ENCODE data around the gene MAMLD1.

MAMLD1 gene

GRCh38 chrX:150502091-150502490 lies 139.0 kb downstream of the MAMLD1 start:
- H3K4me3 ChIP-seq (ENCODE audit: low read depth, low read length) = no peak overlapping the region
- no peak overlapping the region for H3K9ac ChIP-seq (ENCODE audit: low read depth, low read length)
- H3K4me1 ChIP-seq (ENCODE audit: control insufficient read depth, insufficient read depth, low read length) = peaks cover 6% of the 10 kb centered on the region
- no peak overlapping the region for H3K27ac ChIP-seq (ENCODE audit: low read depth, low read length)
- no peaks in the 10 kb centered on the region for H3K27me3 ChIP-seq (ENCODE audit: control insufficient read depth, insufficient read depth, low read length)
- peaks cover 4% of the 10 kb centered on the region for H3K9me3 ChIP-seq (ENCODE audit: control insufficient read depth, insufficient read depth, low read length)
- no peaks in the 10 kb centered on the region for H3K36me3 ChIP-seq (ENCODE audit: control insufficient read depth, insufficient read depth, low read length)

GRCh38 chrX:150502979-150503897 lies 140.1 kb downstream of the MAMLD1 start:
- Histone ChIP-seq H3K36me3 (ENCODE audit: control insufficient read depth, insufficient read depth, low read length) (no peaks in the 10 kb centered on the region), H3K27me3 (ENCODE audit: control insufficient read depth, insufficient read depth, low read length) (no peaks in the 10 kb centered on the region), H3K4me1 (ENCODE audit: control insufficient read depth, insufficient read depth, low read length) (peaks cover 10% of the 10 kb centered on the region), H3K9ac (ENCODE audit: low read depth, low read length) (no peak overlapping the region), H3K27ac (ENCODE audit: low read depth, low read length) (no peak overlapping the region), H3K4me3 (ENCODE audit: low read depth, low read length) (no peak overlapping the region), H3K9me3 (ENCODE audit: control insufficient read depth, insufficient read depth, low read length) (peaks cover 4% of the 10 kb centered on the region)

- Histone ChIP-seq H3K27me3 (ENCODE audit: control insufficient read depth, insufficient read depth, low read length) (no peaks in the 10 kb centered on the region), H3K27ac (ENCODE audit: low read depth, low read length) (no peak overlapping the region), H3K36me3 (ENCODE audit: control insufficient read depth, insufficient read depth, low read length) (no peaks in the 10 kb centered on the region), H3K9me3 (ENCODE audit: control insufficient read depth, insufficient read depth, low read length) (peaks cover 4% of the 10 kb centered on the region), H3K4me3 (ENCODE audit: low read depth, low read length) (no peak overlapping the region), H3K9ac (ENCODE audit: low read depth, low read length) (no peak overlapping the region), H3K4me1 (ENCODE audit: control insufficient read depth, insufficient read depth, low read length) (peaks cover 16% of the 10 kb centered on the region)
Measured at GRCh38 chrX:150503898-150504219, 140.7 kb downstream of the MAMLD1 start.

GRCh38 chrX:150504397-150505182 lies 141.5 kb downstream of the MAMLD1 start:
- Histone ChIP-seq H3K27ac (ENCODE audit: low read depth, low read length) (no peak overlapping the region), H3K36me3 (ENCODE audit: control insufficient read depth, insufficient read depth, low read length) (no peaks in the 10 kb centered on the region), H3K4me1 (ENCODE audit: control insufficient read depth, insufficient read depth, low read length) (peaks cover 20% of the 10 kb centered on the region), H3K9ac (ENCODE audit: low read depth, low read length) (no peak overlapping the region), H3K9me3 (ENCODE audit: control insufficient read depth, insufficient read depth, low read length) (peaks cover 4% of the 10 kb centered on the region), H3K4me3 (ENCODE audit: low read depth, low read length) (no peak overlapping the region), H3K27me3 (ENCODE audit: control insufficient read depth, insufficient read depth, low read length) (no peaks in the 10 kb centered on the region)

GRCh38 chrX:150506020-150506419 lies 142.9 kb downstream of the MAMLD1 start:
- H3K27ac ChIP-seq (ENCODE audit: low read depth, low read length) = peak overlapping the region; percentile 95
- H3K4me1 ChIP-seq (ENCODE audit: control insufficient read depth, insufficient read depth, low read length) = peaks cover 20% of the 10 kb centered on the region
- no peaks in the 10 kb centered on the region for H3K27me3 ChIP-seq (ENCODE audit: control insufficient read depth, insufficient read depth, low read length)
- no peaks in the 10 kb centered on the region for H3K36me3 ChIP-seq (ENCODE audit: control insufficient read depth, insufficient read depth, low read length)
- H3K4me3 ChIP-seq (ENCODE audit: low read depth, low read length) = peak overlapping the region; percentile 41; the same call in 1 of the 2 replicates
- no peak overlapping the region for H3K9ac ChIP-seq (ENCODE audit: low read depth, low read length)
- H3K9me3 ChIP-seq (ENCODE audit: control insufficient read depth, insufficient read depth, low read length) = peaks cover 7% of the 10 kb centered on the region

- no peak overlapping the region for H3K9ac ChIP-seq (ENCODE audit: low read depth, low read length)
- no peaks in the 10 kb centered on the region for H3K36me3 ChIP-seq (ENCODE audit: control insufficient read depth, insufficient read depth, low read length)
- H3K4me1 ChIP-seq (ENCODE audit: control insufficient read depth, insufficient read depth, low read length) = peaks cover 20% of the 10 kb centered on the region
- peaks cover 9% of the 10 kb centered on the region for H3K9me3 ChIP-seq (ENCODE audit: control insufficient read depth, insufficient read depth, low read length)
- H3K4me3 ChIP-seq (ENCODE audit: low read depth, low read length) = peak overlapping the region; percentile 41
- H3K27ac ChIP-seq (ENCODE audit: low read depth, low read length) = peak overlapping the region; percentile 95
- no peaks in the 10 kb centered on the region for H3K27me3 ChIP-seq (ENCODE audit: control insufficient read depth, insufficient read depth, low read length)
Measured at GRCh38 chrX:150506486-150506885, 143.4 kb downstream of the MAMLD1 start.

GRCh38 chrX:150507251-150507856 lies 144.2 kb downstream of the MAMLD1 start:
- Histone ChIP-seq H3K36me3 (ENCODE audit: control insufficient read depth, insufficient read depth, low read length) (no peaks in the 10 kb centered on the region), H3K27me3 (ENCODE audit: control insufficient read depth, insufficient read depth, low read length) (no peaks in the 10 kb centered on the region), H3K9me3 (ENCODE audit: control insufficient read depth, insufficient read depth, low read length) (peaks cover 9% of the 10 kb centered on the region), H3K9ac (ENCODE audit: low read depth, low read length) (peak overlapping the region; percentile 27; the same call in 1 of the 2 replicates), H3K4me3 (ENCODE audit: low read depth, low read length) (peak overlapping the region; percentile 41), H3K4me1 (ENCODE audit: control insufficient read depth, insufficient read depth, low read length) (peaks cover 20% of the 10 kb centered on the region), H3K27ac (ENCODE audit: low read depth, low read length) (peak overlapping the region; percentile 95)

- Histone ChIP-seq H3K9me3 (ENCODE audit: control insufficient read depth, insufficient read depth, low read length) (peaks cover 9% of the 10 kb centered on the region), H3K27ac (ENCODE audit: low read depth, low read length) (peak overlapping the region; percentile 95), H3K4me3 (ENCODE audit: low read depth, low read length) (peak overlapping the region; percentile 41; the same call in 1 of the 2 replicates), H3K9ac (ENCODE audit: low read depth, low read length) (peak overlapping the region; percentile 27; the same call in 1 of the 2 replicates), H3K36me3 (ENCODE audit: control insufficient read depth, insufficient read depth, low read length) (no peaks in the 10 kb centered on the region), H3K27me3 (ENCODE audit: control insufficient read depth, insufficient read depth, low read length) (no peaks in the 10 kb centered on the region), H3K4me1 (ENCODE audit: control insufficient read depth, insufficient read depth, low read length) (peaks cover 25% of the 10 kb centered on the region)
Measured at GRCh38 chrX:150508018-150508417, 144.9 kb downstream of the MAMLD1 start.

- Histone ChIP-seq H3K4me1 (ENCODE audit: control insufficient read depth, insufficient read depth, low read length) (peaks cover 26% of the 10 kb centered on the region), H3K27ac (ENCODE audit: low read depth, low read length) (no peak overlapping the region), H3K9me3 (ENCODE audit: control insufficient read depth, insufficient read depth, low read length) (peaks cover 7% of the 10 kb centered on the region), H3K4me3 (ENCODE audit: low read depth, low read length) (no peak overlapping the region), H3K27me3 (ENCODE audit: control insufficient read depth, insufficient read depth, low read length) (no peaks in the 10 kb centered on the region), H3K9ac (ENCODE audit: low read depth, low read length) (no peak overlapping the region), H3K36me3 (ENCODE audit: control insufficient read depth, insufficient read depth, low read length) (no peaks in the 10 kb centered on the region)
Measured at GRCh38 chrX:150508451-150509367, 145.6 kb downstream of the MAMLD1 start.

- no peak overlapping the region for H3K27ac ChIP-seq (ENCODE audit: low read depth, low read length)
- no peak overlapping the region for H3K9ac ChIP-seq (ENCODE audit: low read depth, low read length)
- H3K4me3 ChIP-seq (ENCODE audit: low read depth, low read length) = no peak overlapping the region
- no peaks in the 10 kb centered on the region for H3K27me3 ChIP-seq (ENCODE audit: control insufficient read depth, insufficient read depth, low read length)
- peaks cover 11% of the 10 kb centered on the region for H3K9me3 ChIP-seq (ENCODE audit: control insufficient read depth, insufficient read depth, low read length)
- H3K4me1 ChIP-seq (ENCODE audit: control insufficient read depth, insufficient read depth, low read length) = peaks cover 26% of the 10 kb centered on the region
- no peaks in the 10 kb centered on the region for H3K36me3 ChIP-seq (ENCODE audit: control insufficient read depth, insufficient read depth, low read length)
Measured at GRCh38 chrX:150509703-150510102, 146.6 kb downstream of the MAMLD1 start.

Measured in HUES48 (cell line).